Measurements from ENCODE around the gene IL32. TPM values are rescaled to one million over a fixed set of nuclear protein-coding genes. Genes with fewer than 3 reads are reported as not detected.

IL32 gene
- total and polyA plus RNA-seq, 2 experiments from 2014 or later = 110 to 124 TPM

DNA sequence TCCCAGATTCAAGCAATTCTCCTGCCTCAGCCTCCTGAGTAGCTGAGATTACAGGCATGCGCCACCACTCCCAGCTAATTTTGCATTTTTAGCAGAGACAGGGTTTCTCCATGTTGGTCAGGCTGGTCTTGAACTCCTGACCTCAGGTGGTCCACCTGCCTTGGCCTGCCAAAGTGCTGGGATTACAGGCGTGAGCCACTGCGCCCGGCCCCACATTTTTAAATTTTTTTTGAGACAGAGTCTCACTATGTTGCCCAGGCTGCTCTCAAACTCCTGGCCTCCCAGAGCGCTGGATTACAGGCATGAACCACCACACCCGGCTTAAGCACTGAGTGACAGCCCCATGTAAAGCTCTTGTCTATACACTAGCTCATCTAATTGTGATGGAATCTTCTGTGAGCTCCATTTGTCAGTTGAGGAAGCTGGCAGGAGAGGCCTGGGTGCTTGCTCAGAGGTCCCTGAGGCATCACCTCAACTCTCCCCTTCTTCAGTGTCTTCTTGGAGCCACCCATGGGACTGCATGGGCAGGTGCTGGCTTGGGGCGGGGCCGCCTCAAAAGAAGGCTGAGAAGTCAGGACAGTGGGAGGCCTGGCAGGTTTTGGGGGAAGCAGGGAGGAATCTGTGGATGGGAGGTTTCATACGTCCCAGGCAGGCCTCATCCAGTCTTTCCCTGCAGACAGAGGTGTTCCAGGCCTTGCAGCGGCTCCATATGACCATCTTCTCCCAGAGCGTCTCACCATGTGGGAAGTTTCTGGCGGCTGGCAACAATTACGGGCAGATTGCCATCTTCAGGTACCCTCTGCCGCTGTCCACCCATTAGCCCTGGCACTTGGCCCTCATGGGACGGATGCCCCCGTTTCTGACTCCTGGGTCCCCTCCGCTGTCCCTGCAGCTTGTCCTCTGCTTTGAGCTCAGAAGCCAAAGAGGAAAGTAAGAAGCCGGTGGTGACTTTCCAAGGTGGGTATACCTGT lies 40.1 kb upstream of the IL32 start:
- peak overlapping the region; percentile 99 for H3K4me2 ChIP-seq
- WGBS (ENCODE audit: low lambda C conversion rate, missing lambda C conversion rate) = 96% methylated on average over 18 of the region's 18 CpGs
- H3K27me3 ChIP-seq = no peaks in the 10 kb centered on the region
- TF ChIP-seq, protein P1, sequence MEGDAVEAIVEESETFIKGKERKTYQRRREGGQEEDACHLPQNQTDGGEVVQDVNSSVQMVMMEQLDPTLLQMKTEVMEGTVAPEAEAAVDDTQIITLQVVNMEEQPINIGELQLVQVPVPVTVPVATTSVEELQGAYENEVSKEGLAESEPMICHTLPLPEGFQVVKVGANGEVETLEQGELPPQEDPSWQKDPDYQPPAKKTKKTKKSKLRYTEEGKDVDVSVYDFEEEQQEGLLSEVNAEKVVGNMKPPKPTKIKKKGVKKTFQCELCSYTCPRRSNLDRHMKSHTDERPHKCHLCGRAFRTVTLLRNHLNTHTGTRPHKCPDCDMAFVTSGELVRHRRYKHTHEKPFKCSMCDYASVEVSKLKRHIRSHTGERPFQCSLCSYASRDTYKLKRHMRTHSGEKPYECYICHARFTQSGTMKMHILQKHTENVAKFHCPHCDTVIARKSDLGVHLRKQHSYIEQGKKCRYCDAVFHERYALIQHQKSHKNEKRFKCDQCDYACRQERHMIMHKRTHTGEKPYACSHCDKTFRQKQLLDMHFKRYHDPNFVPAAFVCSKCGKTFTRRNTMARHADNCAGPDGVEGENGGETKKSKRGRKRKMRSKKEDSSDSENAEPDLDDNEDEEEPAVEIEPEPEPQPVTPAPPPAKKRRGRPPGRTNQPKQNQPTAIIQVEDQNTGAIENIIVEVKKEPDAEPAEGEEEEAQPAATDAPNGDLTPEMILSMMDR (IDR thresholded peaks at IDR 0.05; ENCODE audit: poor library complexity) = no peak
- H3K79me2 ChIP-seq = peaks cover 15% of the 10 kb centered on the region
- H4K20me1 ChIP-seq (ENCODE audit: insufficient read depth, poor library complexity, severe bottlenecking) = peaks cover 5% of the 10 kb centered on the region
- no peaks in the 10 kb centered on the region for H3K36me3 ChIP-seq (replicated peaks; ENCODE audit: insufficient read depth, low read depth)
- H3K9me3 ChIP-seq (ENCODE audit: low read depth) = no peaks in the 10 kb centered on the region
- peaks cover 28% of the 10 kb centered on the region for H3K4me1 ChIP-seq (ENCODE audit: insufficient read depth)
- no peak overlapping the region for H3K27ac ChIP-seq
- peak; percentile 23 for DNase-seq (ENCODE audit: low spot score)
- no peak overlapping the region for H2AFZ ChIP-seq
- H3K9me2 ChIP-seq (replicated peaks; ENCODE audit: insufficient read depth) = no peaks in the 10 kb centered on the region
- H3K4me3 ChIP-seq = no peak overlapping the region

DNA sequence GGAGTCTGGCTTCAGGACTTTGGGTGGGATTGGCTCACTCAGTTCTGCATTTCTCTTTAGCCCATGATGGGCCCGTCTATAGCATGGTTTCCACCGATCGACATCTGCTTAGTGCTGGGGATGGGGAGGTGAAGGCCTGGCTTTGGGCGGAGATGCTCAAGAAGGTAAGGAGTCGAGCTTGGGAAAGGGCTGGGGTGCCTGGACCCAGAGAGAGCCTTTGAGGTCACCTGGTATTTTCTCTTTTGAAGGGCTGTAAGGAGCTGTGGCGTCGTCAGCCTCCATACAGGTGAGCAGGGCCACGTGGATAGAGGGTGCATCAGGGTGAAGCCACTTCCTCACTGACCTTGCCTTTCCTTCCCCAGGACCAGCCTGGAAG lies 39.4 kb upstream of the IL32 start:
- Histone ChIP-seq H3K4me2 (no peak overlapping the region), H2AFZ (no peak overlapping the region), H3K4me1 (ENCODE audit: insufficient read depth) (peaks cover 28% of the 10 kb centered on the region), H3K27me3 (no peaks in the 10 kb centered on the region), H3K27ac (no peak overlapping the region), H3K36me3 (replicated peaks; ENCODE audit: insufficient read depth, low read depth) (no peaks in the 10 kb centered on the region), H3K9me3 (ENCODE audit: low read depth) (no peaks in the 10 kb centered on the region), H3K79me2 (peaks cover 15% of the 10 kb centered on the region), H3K9me2 (replicated peaks; ENCODE audit: insufficient read depth) (no peaks in the 10 kb centered on the region), H4K20me1 (ENCODE audit: insufficient read depth, poor library complexity, severe bottlenecking) (peaks cover 5% of the 10 kb centered on the region), H3K4me3 (no peak overlapping the region)
- DNase-seq (ENCODE audit: low spot score) = peak; percentile 11
- WGBS (ENCODE audit: low lambda C conversion rate, missing lambda C conversion rate) = 95% methylated on average over 8 of the region's 8 CpGs
- TF ChIP-seq EZH2 (IDR thresholded peaks at IDR 0.05; ENCODE audit: borderline replicate concordance) (no peak), EZH2phosphoT487 (IDR thresholded peaks at IDR 0.05; ENCODE audit: low read depth, severe bottlenecking, unreplicated experiment) (no peak)
- TF ChIP-seq, protein P1 (IDR thresholded peaks at IDR 0.05; ENCODE audit: poor library complexity) = no peak

DNA sequence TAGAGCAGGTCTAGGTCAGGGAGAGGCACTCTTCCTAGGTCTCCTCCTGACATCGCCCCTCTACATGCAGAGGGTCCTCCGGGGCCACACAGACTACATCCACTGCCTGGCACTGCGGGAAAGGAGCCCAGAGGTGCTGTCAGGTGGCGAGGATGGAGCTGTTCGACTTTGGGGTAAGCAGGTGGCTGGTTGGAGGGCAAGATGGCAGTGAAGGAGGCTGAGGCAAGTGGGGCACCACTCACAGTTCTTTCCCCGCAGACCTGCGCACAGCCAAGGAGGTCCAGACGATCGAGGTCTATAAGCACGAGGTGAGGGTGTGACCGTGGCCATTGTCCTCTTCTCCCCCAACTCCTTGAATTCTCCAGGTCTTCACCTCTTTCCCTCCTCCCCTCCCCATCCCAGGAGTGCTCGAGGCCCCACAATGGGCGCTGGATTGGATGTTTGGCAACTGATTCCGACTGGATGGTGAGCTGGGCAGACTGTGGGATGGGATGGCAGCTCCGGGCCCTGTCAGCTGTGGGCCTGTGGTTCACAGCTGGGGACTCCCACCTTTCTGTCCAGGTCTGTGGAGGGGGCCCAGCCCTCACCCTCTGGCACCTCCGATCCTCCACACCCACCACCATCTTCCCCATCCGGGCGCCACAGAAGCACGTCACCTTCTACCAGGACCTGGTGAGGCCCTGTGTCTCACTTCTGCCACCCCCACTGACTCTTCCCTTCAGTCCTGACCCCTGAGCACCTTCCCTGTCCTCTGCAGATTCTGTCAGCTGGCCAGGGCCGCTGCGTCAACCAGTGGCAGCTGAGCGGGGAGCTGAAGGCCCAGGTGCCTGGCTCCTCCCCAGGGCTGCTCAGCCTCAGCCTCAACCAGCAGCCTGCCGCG lies 38.6 kb upstream of the IL32 start:
- H3K36me3 ChIP-seq (replicated peaks; ENCODE audit: insufficient read depth, low read depth) = no peaks in the 10 kb centered on the region
- peaks cover 15% of the 10 kb centered on the region for H3K79me2 ChIP-seq
- TF ChIP-seq EZH2phosphoT487 (IDR thresholded peaks at IDR 0.05; ENCODE audit: low read depth, severe bottlenecking, unreplicated experiment) = no peak
- TF ChIP-seq, protein P1 (IDR thresholded peaks at IDR 0.05; ENCODE audit: poor library complexity) = no peak
- no peak for TF ChIP-seq EZH2 (IDR thresholded peaks at IDR 0.05; ENCODE audit: borderline replicate concordance)
- no peak overlapping the region for H3K4me3 ChIP-seq
- no peaks in the 10 kb centered on the region for H3K27me3 ChIP-seq
- 97% methylated on average over 24 of the region's 24 CpGs for WGBS (ENCODE audit: low lambda C conversion rate, missing lambda C conversion rate)
- no peaks in the 10 kb centered on the region for H3K9me3 ChIP-seq (ENCODE audit: low read depth)
- peaks cover 23% of the 10 kb centered on the region for H3K4me1 ChIP-seq (ENCODE audit: insufficient read depth)
- no peak overlapping the region for H3K4me2 ChIP-seq
- no peaks in the 10 kb centered on the region for H3K9me2 ChIP-seq (replicated peaks; ENCODE audit: insufficient read depth)
- peak; percentile 8 for DNase-seq (ENCODE audit: low spot score)
- no peak overlapping the region for H3K27ac ChIP-seq
- H2AFZ ChIP-seq = no peak overlapping the region
- peaks cover 5% of the 10 kb centered on the region for H4K20me1 ChIP-seq (ENCODE audit: insufficient read depth, poor library complexity, severe bottlenecking)

Data from hepatocyte (in vitro differentiated cells).